ENCODE data around the gene DYNC1I2.

DNA sequence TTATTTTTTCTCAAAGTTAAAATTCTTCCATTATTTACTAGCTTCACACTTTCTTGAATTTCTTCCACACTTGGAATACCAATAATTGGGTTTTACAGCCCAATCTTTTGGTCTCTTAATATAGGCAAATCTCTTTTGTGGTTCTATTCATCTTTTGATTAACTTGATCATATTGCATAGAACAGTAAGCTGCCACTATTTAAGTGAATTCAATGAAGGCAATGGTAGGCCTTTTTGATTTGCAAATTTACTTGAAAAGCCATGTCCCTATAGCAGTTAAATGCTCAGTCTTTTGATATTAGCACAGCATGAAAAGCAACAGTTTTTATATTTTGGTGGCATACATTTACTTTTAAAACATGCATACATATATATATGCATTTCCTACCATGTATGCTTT lies 20.2 kb upstream of the DYNC1I2 start:
- no peak for TF ChIP-seq SP1 (IDR thresholded peaks at IDR 0.05)
- TF ChIP-seq NFRKB (IDR thresholded peaks at IDR 0.05): no peak
- TF ChIP-seq FOXK2 (IDR thresholded peaks at IDR 0.05): no peak
- TF ChIP-seq L3MBTL2 (conservative IDR thresholded peaks at IDR 0.05): no peak
- no peak for TF ChIP-seq FOXA1 (IDR thresholded peaks at IDR 0.05)
- no peak for TF ChIP-seq HDGF (IDR thresholded peaks at IDR 0.05; ENCODE audit: borderline replicate concordance)
- TF ChIP-seq ZNF384 (IDR thresholded peaks at IDR 0.05): no peak
- no peak for TF ChIP-seq ELF4 (IDR thresholded peaks at IDR 0.05)
- TF ChIP-seq TARDBP (IDR thresholded peaks at IDR 0.05): no peak
- TF ChIP-seq ARNT (IDR thresholded peaks at IDR 0.05): no peak

Measured in HEK293T (cell line).